Measurements from ENCODE around the gene PAQR8.

PAQR8 gene

DNA sequence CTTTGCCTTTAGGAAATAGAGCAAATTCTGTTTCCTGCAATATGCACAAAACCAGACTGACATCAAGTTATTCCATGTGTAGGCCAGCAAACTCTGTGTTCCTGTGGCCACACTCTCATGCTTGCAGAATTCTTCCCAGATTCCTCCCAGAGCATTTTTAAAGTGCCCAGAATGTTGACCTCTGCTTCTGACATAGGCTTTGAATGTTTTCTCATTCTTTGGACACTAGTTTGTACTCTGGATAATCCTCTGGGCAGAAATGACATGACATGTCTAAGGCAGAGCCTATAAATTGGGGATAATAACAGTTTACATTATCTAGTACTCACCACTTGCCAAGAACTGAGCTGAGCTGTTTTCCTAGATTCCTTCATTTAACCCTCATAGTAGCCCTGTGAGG, 49.0 kb downstream of the PAQR8 start:
- Histone ChIP-seq H3K4me2 (ENCODE audit: low read length) (no peak overlapping the region), H3K79me2 (no peaks in the 10 kb centered on the region), H3K9me3 (ENCODE audit: control insufficient read depth, low read length) (no peaks in the 10 kb centered on the region), H3K27ac (no peak overlapping the region), H3K4me1 (no peaks in the 10 kb centered on the region), H3K36me3 (ENCODE audit: control insufficient read depth, insufficient read depth, low read length) (no peaks in the 10 kb centered on the region), H2AFZ (no peak overlapping the region), H3K4me3 (ENCODE audit: low read depth, low read length) (no peak overlapping the region), H3K27me3 (ENCODE audit: control insufficient read depth, insufficient read depth, low read length) (no peaks in the 10 kb centered on the region), H3K9ac (no peak overlapping the region)
- TF ChIP-seq, protein P1, sequence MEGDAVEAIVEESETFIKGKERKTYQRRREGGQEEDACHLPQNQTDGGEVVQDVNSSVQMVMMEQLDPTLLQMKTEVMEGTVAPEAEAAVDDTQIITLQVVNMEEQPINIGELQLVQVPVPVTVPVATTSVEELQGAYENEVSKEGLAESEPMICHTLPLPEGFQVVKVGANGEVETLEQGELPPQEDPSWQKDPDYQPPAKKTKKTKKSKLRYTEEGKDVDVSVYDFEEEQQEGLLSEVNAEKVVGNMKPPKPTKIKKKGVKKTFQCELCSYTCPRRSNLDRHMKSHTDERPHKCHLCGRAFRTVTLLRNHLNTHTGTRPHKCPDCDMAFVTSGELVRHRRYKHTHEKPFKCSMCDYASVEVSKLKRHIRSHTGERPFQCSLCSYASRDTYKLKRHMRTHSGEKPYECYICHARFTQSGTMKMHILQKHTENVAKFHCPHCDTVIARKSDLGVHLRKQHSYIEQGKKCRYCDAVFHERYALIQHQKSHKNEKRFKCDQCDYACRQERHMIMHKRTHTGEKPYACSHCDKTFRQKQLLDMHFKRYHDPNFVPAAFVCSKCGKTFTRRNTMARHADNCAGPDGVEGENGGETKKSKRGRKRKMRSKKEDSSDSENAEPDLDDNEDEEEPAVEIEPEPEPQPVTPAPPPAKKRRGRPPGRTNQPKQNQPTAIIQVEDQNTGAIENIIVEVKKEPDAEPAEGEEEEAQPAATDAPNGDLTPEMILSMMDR (IDR thresholded peaks at IDR 0.05): no peak

DNA sequence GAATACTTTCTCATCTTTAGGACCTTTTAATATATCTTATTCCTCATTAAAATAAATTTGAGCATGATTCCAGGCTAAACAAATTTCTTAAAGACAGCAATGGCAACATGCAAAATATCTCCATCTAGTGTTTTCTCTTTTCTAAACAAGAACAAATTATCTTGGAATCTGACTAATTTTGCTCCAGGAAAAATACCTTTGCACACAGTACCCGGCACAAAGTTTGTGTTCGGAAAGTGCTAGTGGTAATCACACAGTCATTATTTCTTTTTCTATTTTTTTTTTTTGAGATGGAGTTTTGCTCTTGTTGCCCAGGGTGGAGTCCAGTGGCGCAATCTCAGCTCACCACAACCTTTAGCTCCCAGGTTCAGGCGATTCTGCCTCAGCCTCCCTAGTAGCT, 50.0 kb downstream of the PAQR8 start:
- Histone ChIP-seq H3K4me2 (ENCODE audit: low read length) (no peak overlapping the region), H3K4me3 (ENCODE audit: low read depth, low read length) (no peak overlapping the region), H2AFZ (no peak overlapping the region), H3K27me3 (ENCODE audit: control insufficient read depth, insufficient read depth, low read length) (no peaks in the 10 kb centered on the region), H3K27ac (no peak overlapping the region), H3K9me3 (ENCODE audit: control insufficient read depth, low read length) (no peaks in the 10 kb centered on the region), H3K79me2 (no peaks in the 10 kb centered on the region), H3K36me3 (ENCODE audit: control insufficient read depth, insufficient read depth, low read length) (no peaks in the 10 kb centered on the region), H3K9ac (no peak overlapping the region), H3K4me1 (no peaks in the 10 kb centered on the region)
- TF ChIP-seq, protein P1 (IDR thresholded peaks at IDR 0.05): no peak

DNA sequence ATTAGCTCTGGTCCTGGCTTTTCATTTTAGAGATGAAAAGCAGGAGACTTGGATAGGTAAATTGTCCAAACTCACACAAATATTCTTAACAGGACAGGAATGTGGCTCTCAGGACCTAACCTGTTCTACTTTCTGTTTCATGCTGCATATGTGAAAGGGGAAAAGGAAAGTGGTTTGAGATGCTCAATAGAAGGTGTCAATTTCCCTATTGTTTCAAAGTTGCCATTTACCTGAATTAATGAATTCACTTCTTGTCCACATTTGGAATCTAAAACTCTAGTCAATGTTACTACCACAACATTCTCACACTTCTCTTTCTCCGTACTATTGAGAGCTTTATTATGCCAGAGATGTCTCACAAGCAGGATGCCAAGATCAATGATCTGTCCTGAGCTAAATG, 53.4 kb downstream of the PAQR8 start:
- H3K4me2 ChIP-seq (ENCODE audit: low read length): no peak overlapping the region
- H2AFZ ChIP-seq: no peak overlapping the region
- no peak overlapping the region for H3K4me3 ChIP-seq (ENCODE audit: low read depth, low read length)
- no peak overlapping the region for H3K27ac ChIP-seq
- H3K4me1 ChIP-seq: no peaks in the 10 kb centered on the region
- H3K9ac ChIP-seq: no peak overlapping the region
- peaks cover under 1% of the 10 kb centered on the region for H3K79me2 ChIP-seq
- no peaks in the 10 kb centered on the region for H3K36me3 ChIP-seq (ENCODE audit: control insufficient read depth, insufficient read depth, low read length)
- H3K9me3 ChIP-seq (ENCODE audit: control insufficient read depth, low read length): no peaks in the 10 kb centered on the region
- TF ChIP-seq, protein P1 (IDR thresholded peaks at IDR 0.05): no peak
- no peaks in the 10 kb centered on the region for H3K27me3 ChIP-seq (ENCODE audit: control insufficient read depth, insufficient read depth, low read length)

DNA sequence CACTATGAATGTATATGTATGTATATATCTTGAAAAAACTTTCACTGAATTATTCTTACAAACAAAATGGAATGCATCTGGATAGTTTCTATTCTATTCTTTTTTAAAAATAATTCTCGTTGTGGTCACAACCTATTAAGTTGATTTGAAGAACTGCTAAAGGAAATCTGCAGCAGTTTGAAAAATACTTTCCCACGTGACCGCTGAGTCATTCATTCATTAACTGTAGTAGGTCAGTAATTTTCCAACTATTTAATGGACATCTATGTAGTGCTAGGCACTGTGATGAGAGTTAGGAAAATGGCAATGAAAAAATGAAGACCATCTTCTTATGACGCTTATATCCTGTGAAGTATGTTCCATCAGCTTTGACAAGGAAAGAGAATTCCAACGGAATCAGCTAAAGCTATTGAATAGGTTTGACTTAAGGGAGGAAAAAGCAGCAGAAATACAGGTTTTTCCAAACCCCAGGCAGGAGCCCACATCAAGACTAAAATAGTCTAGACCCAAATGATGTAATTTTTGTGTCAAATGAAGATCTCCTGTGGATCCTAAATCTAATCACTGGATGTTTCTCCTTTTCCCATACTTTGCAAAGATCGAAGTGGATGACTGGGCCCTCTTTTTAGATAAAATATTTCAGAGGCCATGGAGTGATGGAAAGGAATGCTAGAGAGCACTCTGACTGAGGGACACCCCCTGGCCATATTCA, 54.1 kb downstream of the PAQR8 start:
- Histone ChIP-seq H3K36me3 (ENCODE audit: control insufficient read depth, insufficient read depth, low read length) (no peaks in the 10 kb centered on the region), H3K27me3 (ENCODE audit: control insufficient read depth, insufficient read depth, low read length) (no peaks in the 10 kb centered on the region), H3K9me3 (ENCODE audit: control insufficient read depth, low read length) (no peaks in the 10 kb centered on the region), H3K4me2 (ENCODE audit: low read length) (peak overlapping the region; percentile 4), H2AFZ (no peak overlapping the region), H3K27ac (no peak overlapping the region), H3K79me2 (peaks cover 2% of the 10 kb centered on the region), H3K9ac (no peak overlapping the region), H3K4me1 (no peaks in the 10 kb centered on the region), H3K4me3 (ENCODE audit: low read depth, low read length) (no peak overlapping the region)
- TF ChIP-seq, protein P1 (IDR thresholded peaks at IDR 0.05): no peak

DNA sequence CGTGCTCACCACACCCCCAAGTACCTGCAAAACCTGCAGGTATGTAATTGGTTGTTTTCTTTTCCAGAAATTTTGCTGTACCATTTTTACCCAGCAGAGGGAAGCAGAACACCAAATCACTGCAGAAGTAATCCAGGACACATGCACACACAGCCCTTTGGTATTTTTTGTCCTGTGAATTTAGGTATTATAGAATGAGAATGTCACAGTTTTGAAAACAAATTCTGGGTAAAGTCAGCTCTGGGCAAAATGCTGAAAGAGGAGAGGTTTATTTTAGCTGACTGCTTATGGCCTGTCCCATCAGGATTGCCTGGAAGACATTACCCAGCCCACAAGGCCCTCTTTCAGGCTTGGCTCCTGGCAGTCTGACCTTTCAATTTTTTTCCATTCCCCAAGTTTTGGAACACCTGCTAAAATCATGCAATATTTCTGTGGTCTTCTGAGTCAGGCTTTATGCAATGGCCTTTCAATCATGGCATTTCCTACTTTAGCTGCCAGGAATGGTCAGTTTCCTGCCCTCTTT, 54.7 kb downstream of the PAQR8 start:
- no peak overlapping the region for H3K9ac ChIP-seq
- peak overlapping the region; percentile 4 for H3K4me2 ChIP-seq (ENCODE audit: low read length)
- H2AFZ ChIP-seq: peak overlapping the region; percentile 23
- no peak overlapping the region for H3K27ac ChIP-seq
- H3K27me3 ChIP-seq (ENCODE audit: control insufficient read depth, insufficient read depth, low read length): no peaks in the 10 kb centered on the region
- TF ChIP-seq, protein P1 (IDR thresholded peaks at IDR 0.05): peak; percentile 87
- H3K9me3 ChIP-seq (ENCODE audit: control insufficient read depth, low read length): no peaks in the 10 kb centered on the region
- no peak overlapping the region for H3K4me3 ChIP-seq (ENCODE audit: low read depth, low read length)
- no peaks in the 10 kb centered on the region for H3K36me3 ChIP-seq (ENCODE audit: control insufficient read depth, insufficient read depth, low read length)
- no peaks in the 10 kb centered on the region for H3K4me1 ChIP-seq
- H3K79me2 ChIP-seq: peaks cover 2% of the 10 kb centered on the region

Data from parathyroid adenoma (tissue), 2 donors.